ENCODE results near the gene LSMEM2. TPM values are rescaled to one million over a fixed set of nuclear protein-coding genes. Genes with fewer than 3 reads are reported as not detected.

LSMEM2 gene
- polyA plus RNA-seq (2011; rRNA removed) (not detected in 2 replicates), polyA minus RNA-seq (2011; rRNA and poly(A)+ RNA removed) (not detected in 2 replicates)

DNA sequence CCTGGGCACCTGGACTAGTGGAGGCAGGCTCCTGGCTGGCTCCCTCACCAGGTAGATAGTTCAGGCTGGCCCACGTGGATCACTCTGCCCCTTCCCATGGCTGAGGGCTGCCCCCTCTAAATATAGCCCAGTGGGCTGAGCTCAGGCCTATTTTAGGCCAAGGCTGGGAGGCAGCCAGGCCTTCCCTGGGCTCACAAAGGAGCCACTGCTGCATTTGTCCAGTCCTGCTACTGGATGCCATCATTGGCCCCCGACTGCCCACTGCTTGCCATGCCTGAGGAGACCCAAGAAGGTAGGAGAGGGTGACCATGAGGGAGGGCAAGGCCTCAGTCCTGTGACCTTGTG, at the start of gene LSMEM2:
LSMEM2 (plus strand) TSS at position 208 of the 345 bp plus-strand sequence; CDS start at position 235, 27 bp downstream.
- POLR2A ChIA-PET, result no interaction called here
- CTCF ChIA-PET, result interaction anchor here (0.6 to 5.6 kb wide), 9 partner anchors 10 to 336 kb away, joined by 3 to 23 read pairs (median 4); partner anchors contain the start of genes HYAL2 and SEMA3B
- DNase-seq (ENCODE audit: low read depth), result no peak

DNA sequence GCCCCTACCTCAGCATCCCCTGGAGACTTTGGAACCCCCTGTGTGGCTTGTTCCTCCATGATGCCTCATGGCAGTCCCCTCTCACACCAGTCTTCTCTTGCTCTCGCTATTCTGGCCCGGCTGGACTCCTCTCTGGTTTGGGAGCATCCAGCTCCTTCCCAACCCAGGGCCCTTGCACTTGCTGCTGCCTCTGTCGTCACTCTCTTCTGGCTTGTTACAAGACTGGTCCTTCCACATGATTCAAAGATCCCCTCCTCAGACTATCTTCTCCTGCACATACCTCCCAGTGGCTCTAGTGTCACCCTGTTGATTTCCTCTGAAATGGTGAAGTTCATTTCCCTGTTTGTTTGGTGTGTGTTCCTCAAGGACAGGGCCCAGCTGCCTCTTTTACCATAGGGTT, 49.4 kb upstream of the LSMEM2 start:
- H3K27me3 ChIP-seq (ENCODE audit: control insufficient read depth, insufficient read depth, low read length), result peaks cover 4% of the 10 kb centered on the region
- TF ChIP-seq, protein P1, sequence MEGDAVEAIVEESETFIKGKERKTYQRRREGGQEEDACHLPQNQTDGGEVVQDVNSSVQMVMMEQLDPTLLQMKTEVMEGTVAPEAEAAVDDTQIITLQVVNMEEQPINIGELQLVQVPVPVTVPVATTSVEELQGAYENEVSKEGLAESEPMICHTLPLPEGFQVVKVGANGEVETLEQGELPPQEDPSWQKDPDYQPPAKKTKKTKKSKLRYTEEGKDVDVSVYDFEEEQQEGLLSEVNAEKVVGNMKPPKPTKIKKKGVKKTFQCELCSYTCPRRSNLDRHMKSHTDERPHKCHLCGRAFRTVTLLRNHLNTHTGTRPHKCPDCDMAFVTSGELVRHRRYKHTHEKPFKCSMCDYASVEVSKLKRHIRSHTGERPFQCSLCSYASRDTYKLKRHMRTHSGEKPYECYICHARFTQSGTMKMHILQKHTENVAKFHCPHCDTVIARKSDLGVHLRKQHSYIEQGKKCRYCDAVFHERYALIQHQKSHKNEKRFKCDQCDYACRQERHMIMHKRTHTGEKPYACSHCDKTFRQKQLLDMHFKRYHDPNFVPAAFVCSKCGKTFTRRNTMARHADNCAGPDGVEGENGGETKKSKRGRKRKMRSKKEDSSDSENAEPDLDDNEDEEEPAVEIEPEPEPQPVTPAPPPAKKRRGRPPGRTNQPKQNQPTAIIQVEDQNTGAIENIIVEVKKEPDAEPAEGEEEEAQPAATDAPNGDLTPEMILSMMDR (IDR thresholded peaks at IDR 0.05; ENCODE audit: insufficient read depth, low read depth, low read length), result no peak
- ChIA-PET CTCF (interaction anchor here (1.0 to 17.7 kb wide), 9 partner anchors 10 to 109 kb away, joined by 4 to 378 read pairs (median 8); partner anchors contain the start of genes GNAT1 and SEMA3B), POLR2A (no interaction called here)
- H3K4me3 ChIP-seq (ENCODE audit: low read depth, low read length), result no peak overlapping the region
- H3K36me3 ChIP-seq (ENCODE audit: control insufficient read depth, insufficient read depth, low read length), result no peaks in the 10 kb centered on the region
- no peak for DNase-seq (ENCODE audit: low read depth)

More for the DNA sequence above, at the start of gene LSMEM2:
- TF ChIP-seq, protein P1 (IDR thresholded peaks at IDR 0.05; ENCODE audit: insufficient read depth, low read depth, low read length), result no peak
- Histone ChIP-seq H3K36me3 (ENCODE audit: control insufficient read depth, insufficient read depth, low read length) (peaks cover 26% of the 10 kb centered on the region), H3K4me3 (ENCODE audit: low read depth, low read length) (no peak within 1 kb of the TSS), H3K27me3 (ENCODE audit: control insufficient read depth, insufficient read depth, low read length) (no peaks in the 10 kb centered on the region)

DNA sequence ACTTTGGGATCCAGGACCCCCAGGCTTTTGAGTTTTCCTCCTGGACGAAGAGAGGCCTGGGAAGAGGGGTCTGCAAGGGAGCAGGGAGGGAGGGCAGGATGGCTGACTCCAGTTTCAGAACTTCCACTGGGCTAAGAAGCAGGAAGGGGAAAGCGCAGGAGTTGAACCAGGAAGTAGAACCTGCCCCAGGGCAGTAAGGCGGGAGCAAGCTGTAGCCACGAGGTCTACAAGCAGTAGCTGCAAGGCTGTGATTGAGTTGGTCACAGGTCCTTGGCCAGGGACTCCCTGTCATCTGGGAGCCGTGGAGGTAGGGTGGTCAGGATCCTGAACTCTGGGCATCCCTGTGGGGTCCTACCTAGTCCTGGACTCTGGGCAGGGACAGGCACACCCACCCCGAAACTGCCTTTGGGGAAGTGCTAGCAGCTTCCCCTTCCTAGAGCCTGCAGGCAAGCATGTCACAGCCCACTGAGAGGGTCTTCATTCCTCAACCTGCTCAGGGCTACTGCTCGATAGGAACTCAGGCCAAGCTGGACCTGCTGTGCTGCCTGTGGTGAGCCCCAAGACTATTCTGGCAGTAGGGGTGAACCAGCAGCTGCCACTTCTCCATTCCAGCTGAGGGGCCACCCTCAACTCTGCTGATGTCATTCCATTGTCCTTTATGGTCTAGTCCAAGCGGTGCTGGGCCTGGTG, 48.6 kb upstream of the LSMEM2 start:
- DNase-seq (ENCODE audit: low read depth), result no peak
- Histone ChIP-seq H3K4me3 (ENCODE audit: low read depth, low read length) (no peak overlapping the region), H3K36me3 (ENCODE audit: control insufficient read depth, insufficient read depth, low read length) (no peaks in the 10 kb centered on the region), H3K27me3 (ENCODE audit: control insufficient read depth, insufficient read depth, low read length) (peaks cover 1% of the 10 kb centered on the region; the same call in 1 of the 2 replicates)
- ChIA-PET POLR2A (no interaction called here), CTCF (interaction anchor here (1.5 to 17.7 kb wide), 6 partner anchors 16 to 110 kb away, joined by 3 to 378 read pairs (median 8); partner anchors contain the start of gene GNAT1)
- TF ChIP-seq, protein P1 (IDR thresholded peaks at IDR 0.05; ENCODE audit: insufficient read depth, low read depth, low read length), result no peak

DNA sequence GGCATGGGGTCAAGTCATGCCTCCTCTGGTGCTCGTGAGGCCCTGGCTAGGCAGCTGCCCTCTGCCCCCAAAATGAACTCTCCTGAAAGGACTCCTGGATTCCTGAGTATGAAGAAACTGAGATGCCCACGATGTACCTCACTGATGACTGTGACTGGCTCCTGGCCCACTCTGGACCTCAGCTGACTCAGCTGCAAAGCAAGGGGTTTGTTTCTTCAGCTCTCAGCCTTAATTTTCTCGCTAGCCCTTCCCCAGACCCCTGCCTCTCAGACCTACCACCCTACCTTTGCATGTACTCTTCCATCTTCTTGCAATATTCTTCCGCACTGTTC, 48.1 kb upstream of the LSMEM2 start:
- Histone ChIP-seq H3K27me3 (ENCODE audit: control insufficient read depth, insufficient read depth, low read length) (no peaks in the 10 kb centered on the region), H3K36me3 (ENCODE audit: control insufficient read depth, insufficient read depth, low read length) (no peaks in the 10 kb centered on the region), H3K4me3 (ENCODE audit: low read depth, low read length) (no peak overlapping the region)
- POLR2A ChIA-PET, result no interaction called here
- no peak for DNase-seq (ENCODE audit: low read depth)
- TF ChIP-seq, protein P1 (IDR thresholded peaks at IDR 0.05; ENCODE audit: insufficient read depth, low read depth, low read length), result no peak
- CTCF ChIA-PET, result interaction anchor here (1.5 to 17.7 kb wide), 5 partner anchors 16 to 110 kb away, joined by 3 to 378 read pairs (median 13); partner anchors contain the start of gene GNAT1

DNA sequence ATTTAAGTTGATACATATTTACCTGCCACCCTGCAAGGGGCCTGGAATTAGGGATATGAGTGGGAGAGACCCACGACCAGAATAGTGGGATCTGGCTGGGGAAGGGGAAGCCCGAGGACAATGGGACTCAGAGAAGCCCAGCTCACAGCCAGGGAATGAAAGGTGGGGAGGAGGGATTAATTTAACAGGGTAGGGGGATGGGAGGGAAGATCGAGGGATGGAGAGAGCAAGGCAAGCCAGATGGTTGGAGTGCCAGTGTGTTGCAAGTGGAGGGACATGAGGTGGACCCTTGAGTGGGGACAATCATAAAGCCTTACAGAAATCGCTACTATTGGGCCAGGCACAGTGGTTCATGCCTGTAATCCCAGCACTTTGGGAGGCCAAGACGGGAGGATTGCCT, 47.3 kb upstream of the LSMEM2 start:
- DNase-seq (ENCODE audit: low read depth), result no peak
- ChIA-PET CTCF (interaction anchor here (1.5 to 6.1 kb wide), 4 partner anchors 15 to 92 kb away, joined by 3 to 114 read pairs (median 10); no protein-coding TSS in a partner anchor), POLR2A (no interaction called here)
- Histone ChIP-seq H3K27me3 (ENCODE audit: control insufficient read depth, insufficient read depth, low read length) (no peaks in the 10 kb centered on the region), H3K4me3 (ENCODE audit: low read depth, low read length) (no peak overlapping the region), H3K36me3 (ENCODE audit: control insufficient read depth, insufficient read depth, low read length) (no peaks in the 10 kb centered on the region)
- TF ChIP-seq, protein P1 (IDR thresholded peaks at IDR 0.05; ENCODE audit: insufficient read depth, low read depth, low read length), result no peak
